HG02798 (cell line): ENCODE measurements around the gene CCDC144A.
"Not testable (repeated sequence)": the region's sequence is repeated elsewhere in the genome, so short reads cannot be mapped to it uniquely, and the experiment has no call there.

Experiments used
- ATAC-seq: cut with Tn5 transposase; IDR thresholded peaks from one replicate; pipeline ENCODE4 v1.9.1; 2021; ENCODE audit warnings: mild to moderate bottlenecking; ENCODE audit not compliant: unreplicated experiment, poor library complexity

CCDC144A gene

DNA sequence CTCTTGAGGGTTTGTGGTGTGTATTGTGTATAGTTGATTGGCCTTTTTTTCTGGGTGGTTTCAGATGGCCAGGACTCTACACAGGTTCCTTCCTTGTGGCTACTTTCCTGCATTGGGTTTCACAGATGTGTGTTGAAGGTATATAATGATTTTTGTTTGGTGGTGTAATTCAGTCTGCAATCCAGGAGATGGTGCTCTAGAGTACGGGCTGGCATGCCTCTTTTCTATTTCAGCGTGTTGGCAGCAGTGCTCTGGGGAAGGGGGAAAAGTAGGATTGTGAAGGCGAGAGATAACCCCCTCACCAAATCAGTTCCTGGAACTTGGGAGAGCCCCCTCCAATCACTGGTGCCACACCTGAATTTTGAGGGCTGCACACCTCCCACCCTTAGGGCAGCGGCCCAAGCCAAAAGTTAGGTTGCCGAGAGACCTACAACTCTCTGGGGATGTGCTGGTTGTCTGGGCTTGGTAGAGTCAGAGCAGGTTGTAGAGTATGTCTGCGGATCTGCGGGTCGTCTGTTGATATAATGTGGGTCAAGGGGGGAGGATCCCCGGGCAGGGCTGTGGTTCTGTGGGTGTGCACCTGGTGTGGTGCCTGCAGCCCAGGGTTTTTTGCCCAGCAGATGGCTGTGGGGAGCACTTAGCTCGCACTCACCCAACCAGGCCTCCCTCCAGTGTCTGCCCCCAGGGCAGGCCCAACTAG, 61.3 kb downstream of the CCDC144A start:
- ATAC-seq, result not testable (repeated sequence)

DNA sequence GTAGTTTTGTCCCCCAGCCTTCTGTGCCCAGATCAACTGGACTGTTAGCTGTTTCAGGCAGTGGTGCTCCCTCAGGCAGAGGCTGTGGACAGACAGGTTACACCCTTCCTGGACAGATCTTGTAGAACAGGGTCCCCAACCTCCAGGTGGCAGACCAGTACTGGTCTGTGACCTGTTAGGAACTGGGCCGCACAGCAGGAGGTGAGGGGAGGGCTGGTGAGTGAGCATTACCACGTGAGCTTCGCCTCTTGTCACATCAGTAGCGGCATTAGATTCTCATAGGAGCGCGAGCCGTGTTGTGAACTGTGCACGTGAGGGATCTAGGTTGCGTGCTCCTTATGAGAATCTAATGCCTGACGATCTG, 61.9 kb downstream of the CCDC144A start:
- ATAC-seq, result not testable (repeated sequence)

DNA sequence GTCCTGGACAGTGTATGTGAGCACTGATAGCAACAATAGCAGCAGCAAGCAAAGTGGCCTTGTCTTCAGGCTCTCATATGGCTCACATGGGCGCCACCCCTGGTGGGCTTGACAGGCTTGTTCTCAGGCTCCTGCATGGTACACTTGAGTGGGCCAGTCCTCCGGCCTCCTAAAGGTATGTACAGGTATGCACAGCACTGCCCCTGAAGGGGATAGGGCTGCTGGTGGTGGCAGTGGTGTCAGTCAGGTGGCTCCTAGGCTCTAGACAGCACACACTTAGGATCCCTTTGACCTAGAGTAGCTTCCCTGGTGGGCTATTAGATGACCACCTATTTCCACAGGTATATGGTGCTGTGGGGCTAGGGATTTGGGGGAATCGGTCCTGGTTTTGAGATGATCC, 67.5 kb downstream of the CCDC144A start:
- not testable (repeated sequence) for ATAC-seq

DNA sequence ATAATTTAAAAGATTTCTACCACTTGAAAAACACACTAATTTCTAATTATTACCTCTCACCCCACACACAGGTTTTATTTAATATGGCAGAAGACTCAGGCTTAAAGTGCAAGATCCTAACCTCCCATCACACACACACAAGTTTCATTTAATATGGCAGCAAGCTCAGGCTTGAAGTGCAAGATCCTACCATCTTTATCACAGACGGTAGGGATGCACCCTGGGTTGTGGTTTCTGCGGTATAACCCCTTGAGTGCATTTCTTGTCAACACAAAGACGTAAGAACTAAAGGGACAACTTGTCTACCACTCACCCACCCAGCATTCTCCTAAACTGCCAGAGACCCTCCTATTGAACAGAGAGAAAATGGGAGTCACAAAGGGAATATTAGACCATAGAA, 68.1 kb downstream of the CCDC144A start:
- not testable (repeated sequence) for ATAC-seq

DNA sequence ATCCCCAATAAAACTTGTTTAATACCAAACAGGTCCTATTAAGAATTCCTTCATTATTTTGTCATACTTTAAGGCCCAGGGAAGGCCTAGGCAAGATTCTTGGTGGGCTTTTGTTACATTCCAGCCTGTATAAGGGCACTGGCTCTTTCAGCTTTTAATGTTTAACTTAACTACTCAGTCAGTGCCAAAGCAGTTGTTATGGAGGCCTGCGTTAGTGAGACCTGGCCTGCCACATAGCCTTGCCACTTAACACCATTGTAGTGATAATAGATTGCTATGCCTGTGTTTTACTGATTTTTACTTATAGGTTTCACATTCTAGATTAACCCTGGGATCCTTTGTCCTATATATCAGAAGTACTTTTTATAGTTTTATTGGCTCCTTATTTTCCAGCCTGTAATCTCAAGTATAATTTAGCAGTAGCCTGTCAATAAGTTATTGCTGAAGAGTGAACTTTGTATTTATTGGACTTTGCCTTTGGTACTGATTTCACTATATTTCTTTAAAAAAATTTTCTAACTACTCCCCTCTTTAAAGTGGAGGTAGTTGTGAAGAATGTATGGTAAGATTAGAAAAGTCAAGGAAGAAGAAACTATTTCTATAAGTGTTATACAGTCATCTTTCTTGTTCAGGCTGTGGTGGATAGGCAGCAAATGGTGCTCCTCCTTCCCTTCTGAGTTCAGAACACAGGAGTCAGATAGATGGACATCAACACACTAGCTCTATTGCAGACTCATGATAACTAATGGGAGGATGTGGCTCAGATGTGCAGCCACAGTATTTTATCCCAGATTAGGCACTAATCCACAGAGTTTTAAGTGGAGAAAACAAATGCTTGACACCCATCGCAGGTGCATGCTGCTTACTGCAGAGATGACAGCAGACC, 78.5 kb downstream of the CCDC144A start:
- ATAC-seq, result not testable (repeated sequence)

DNA sequence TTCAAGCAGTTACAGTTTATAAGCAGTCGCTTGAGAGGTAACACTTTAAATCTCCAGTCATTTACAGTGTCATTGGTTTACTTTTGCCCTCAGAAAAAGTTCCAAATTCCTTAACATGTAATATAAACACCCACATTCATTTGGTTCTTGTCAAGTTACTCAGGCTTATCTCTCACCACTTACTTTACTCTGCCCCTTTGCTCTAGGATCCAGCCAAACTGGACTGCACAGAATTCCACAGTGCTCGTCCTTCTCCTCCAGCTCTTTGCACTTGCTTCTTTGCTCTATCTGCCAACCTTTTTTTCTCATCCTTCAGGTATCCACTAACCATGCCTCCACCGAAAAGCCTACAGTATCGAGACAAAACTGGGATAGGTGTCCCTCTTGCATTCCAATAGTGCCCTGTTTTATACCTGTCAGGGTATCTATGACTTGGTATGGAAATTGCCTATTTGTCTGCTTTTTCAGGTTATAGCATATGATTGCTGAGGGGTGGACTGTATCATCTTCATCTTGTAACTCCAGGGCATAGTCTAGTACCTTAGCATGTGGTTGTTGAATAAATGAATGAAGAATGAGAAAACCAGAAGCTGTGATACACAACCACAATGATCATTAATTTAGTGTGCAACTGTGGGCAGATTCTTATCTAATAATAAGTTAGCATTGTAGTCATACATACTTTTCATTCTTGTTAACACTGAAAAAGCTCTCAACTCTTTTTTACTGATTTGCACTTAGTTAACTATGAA, 82.5 kb downstream of the CCDC144A start:
- not testable (repeated sequence) for ATAC-seq

DNA sequence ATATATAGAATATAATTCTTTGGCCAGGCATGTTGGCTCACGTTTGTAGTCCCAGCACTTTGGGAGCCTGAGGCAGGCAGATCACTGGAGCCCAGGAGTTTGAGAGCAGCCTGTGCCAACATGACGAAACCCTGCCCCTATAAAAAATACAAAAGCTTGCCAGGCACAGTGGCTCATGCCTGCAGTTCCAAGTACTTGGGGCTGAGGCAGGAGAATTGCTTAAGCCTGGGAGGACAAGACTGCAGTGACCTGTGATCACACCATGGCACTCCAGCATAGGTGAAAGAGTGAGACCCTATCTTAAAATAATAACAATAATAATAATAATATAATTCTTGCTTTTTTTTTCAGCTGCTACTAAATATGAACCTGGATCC, 83.1 kb downstream of the CCDC144A start:
- not testable (repeated sequence) for ATAC-seq

DNA sequence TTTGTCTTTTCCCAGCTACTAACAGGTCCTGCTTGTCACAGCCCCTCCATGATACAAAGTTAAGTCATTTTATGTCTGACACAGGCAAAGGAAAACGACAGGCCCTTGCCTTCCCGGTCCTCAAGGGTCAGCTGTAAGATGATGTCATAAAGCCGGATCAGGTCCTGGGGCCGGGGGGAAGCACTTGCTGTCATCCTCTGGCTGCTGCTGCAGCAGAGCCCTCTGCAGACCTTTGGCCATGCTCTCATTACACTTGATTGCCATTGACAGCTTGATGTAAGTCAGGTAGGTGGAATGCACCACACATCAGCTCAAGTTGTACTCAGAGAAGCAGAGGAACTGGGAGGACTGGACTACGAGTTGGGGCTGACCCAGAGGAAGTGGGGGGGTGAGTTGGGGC, 97.8 kb downstream of the CCDC144A start:
- ATAC-seq, result not testable (repeated sequence)

DNA sequence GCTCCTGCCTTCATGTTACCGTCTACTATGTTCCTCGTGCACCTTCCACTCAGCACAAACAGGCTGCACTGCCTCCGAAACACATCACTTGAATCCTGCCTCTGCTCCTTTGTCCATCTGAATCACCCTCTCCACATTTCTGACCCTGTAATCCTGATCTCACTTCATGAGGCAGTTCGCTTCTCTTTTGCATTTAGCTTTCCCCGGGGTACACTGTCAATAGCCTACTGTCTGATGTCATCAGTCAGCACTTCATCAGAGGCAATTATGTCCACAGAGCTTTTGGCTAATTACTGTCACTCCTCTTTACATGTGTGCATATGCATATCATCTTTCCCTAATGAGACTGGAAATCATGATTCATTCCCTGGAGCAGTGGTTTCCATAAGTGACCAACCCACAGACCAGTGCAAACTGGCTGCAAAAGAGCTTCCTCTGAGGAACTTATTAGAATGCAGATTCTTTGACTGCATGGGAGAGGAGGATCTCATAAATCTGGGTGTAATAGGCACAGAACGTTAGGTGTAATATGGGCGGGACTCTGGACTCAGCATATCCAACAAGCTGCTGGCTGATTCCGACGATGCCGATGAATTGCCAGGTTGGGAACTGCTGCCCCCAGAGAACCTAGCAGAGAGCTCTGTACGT, 99.0 kb downstream of the CCDC144A start:
- ATAC-seq, result not testable (repeated sequence)

DNA sequence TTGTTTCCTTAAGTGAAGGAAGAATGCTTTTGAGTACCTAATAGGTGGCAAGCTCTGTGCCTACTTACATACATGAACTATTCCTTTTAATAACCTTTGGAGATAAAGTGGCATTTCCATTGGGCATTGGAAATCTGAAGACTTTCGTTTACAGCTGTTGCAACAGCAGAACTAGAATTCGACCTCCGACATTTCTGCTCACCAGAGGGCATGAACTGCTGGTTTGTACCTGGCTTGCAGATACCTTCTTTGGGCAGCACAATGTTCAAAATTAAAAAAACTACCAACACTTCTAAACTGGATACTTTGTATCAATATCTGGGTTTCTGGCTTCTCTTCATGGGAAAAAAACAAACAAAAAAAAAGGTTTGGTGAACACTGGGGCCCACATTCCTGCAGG, 99.6 kb downstream of the CCDC144A start:
- ATAC-seq, result not testable (repeated sequence)

DNA sequence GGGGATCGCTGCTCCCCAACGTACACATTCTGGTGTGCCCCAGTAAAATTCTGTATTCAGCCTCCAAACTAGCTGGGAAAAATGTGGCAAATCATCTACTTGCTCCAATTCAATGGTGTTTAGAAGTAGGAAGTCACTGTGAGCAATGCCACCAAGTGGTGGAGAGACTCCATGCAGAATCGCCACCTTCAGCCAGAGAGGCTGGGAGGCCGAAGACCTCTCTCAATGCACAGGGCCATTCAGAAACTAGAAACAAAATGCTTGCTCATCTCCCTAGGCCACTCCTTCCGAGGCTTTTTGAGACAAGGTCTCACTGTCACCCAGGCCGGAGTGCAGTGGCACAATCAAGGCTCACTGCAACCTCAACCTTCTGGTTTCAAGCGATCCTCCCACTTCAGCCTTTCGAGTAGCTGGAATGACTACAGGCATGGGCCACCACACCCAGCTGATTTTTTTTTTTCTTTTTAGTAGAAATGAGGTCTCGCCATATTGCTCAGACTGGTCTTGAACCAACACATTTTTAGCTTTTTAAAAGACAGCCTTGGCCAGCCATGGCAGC, 100.4 kb downstream of the CCDC144A start:
- ATAC-seq, result not testable (repeated sequence)

DNA sequence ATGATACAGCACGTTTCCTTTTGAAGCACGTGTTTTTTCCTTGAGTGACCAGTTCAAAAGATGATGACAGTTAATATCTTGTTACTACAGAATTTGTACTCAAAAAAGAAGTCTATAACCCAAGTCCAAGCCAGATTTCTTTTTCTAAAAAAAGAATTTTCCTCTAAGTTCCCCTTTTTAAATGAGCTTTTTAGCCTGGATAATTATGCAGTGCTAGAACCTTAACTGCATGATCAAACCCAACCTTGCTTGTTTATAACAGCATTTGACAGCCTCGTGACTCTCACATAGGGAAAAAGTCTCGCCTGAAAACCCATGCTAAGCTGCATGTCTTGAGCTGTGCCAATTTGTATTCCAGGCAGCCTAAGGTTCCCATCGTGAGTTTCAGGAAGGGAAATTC, 104.2 kb downstream of the CCDC144A start:
- ATAC-seq, result not testable (repeated sequence)

DNA sequence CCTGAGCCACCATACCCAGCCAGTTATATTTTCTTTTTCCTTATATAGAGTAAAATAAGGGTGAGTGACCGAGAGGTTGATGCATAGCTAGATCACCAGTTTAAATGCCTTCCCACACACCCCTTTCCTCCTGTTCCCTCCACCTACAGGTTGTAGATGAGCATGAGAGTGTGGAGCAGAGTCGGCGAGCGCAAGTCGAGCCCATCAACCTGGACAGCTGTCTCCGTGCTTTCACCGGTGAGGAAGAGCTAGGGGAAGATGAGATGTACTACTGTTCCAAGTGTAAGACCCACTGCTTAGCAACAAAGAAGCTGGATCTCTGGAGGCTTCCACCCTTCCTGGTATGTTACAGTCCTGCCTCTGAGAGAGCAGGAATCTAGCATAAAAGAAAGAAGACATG, 105.9 kb downstream of the CCDC144A start:
- ATAC-seq, result not testable (repeated sequence)

DNA sequence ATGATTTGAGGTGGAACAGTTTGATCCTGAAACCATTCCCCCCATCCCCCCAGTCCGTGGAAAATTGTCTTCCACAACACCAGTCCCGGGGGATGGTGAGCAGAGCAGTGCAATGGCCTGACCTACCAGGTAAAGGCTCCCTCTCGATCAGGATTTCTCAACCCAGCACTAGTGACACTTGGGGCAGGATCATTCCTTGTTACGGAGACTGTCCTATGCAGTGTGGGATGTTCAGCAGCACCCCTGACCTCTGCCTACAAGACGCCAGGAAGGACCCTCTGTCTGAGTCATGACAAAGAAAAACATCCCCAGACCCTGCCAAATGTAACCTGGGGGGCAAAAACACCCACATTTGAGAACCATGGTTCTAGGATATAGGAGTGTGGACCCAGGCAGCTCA, 114.8 kb downstream of the CCDC144A start:
- not testable (repeated sequence) for ATAC-seq

DNA sequence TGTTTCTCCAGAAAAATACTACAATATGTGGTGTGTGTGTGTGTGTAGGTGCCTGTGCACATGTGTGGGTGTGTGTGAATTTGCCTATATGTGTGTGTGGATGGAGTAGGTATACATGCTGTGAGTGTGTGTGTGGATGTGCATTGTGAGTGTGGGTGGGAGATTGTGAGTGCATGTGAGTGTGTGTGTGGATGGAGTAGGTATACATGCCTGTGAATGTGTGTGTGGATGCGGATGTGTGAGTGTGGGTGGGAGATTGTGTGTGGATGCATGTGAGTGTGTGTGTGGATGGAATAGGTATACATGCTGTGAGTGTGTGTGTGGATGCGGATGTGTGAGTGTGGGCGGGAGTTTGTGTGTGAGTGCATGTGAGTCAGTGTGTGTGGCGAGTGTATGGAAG, 116.6 kb downstream of the CCDC144A start:
- not testable (repeated sequence) for ATAC-seq

DNA sequence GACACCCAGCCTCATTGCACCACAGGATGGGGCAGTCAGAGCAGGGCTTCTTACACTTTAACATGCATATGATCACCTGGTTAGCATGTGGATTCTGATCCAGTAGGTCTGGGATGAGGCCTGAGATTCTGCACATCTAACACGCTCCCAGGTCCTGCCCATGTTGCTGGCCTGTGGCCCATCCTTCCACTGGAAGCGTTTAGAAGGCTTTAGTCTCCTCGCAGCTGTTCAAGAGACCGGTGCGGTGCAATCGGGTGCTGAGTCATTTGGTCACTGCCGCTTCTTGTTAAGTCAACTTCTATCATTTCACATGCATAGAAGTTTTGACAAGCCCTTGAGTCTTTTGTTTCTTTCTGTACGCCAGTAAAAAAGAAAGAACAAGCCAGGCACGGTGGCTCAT, 117.6 kb downstream of the CCDC144A start:
- not testable (repeated sequence) for ATAC-seq

DNA sequence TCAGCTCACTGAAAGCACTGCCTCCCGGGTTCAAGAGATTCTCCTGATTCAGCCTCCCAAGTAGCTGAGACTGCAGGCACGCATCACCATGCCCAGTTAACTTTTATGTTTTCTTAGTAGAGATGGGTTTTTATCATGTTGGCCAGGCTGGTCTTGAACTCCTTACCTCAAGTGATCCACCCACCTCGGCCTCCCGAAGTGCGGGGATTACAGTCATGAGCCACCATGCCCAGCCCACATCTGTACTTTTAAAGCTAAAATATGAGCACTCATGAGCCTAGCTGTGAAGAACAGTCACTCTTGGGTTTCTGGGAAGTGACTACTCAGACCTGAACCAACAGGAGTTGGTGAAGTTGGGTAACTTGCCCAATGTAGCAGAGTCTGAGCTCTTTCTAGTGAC, 120.2 kb downstream of the CCDC144A start:
- ATAC-seq, result not testable (repeated sequence)

DNA sequence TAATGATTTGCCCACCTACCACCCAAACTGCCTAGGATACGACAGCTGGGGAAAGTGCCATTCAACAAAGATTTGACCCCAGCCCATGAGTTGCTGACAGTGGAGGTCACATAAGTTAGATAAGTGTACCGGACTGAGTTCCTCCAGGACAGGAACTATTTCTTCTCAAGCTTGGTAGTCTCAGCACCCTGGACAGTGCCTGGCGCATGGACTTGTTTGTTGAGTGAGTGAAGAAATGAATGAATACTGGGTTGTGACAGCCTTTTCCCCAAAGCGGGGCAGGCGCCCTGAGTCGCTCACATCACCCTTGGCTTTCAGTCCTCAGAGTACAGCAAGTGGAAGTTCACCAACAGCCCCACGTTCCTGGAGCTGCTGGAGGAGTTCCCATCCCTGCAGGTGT, 122.1 kb downstream of the CCDC144A start:
- not testable (repeated sequence) for ATAC-seq

DNA sequence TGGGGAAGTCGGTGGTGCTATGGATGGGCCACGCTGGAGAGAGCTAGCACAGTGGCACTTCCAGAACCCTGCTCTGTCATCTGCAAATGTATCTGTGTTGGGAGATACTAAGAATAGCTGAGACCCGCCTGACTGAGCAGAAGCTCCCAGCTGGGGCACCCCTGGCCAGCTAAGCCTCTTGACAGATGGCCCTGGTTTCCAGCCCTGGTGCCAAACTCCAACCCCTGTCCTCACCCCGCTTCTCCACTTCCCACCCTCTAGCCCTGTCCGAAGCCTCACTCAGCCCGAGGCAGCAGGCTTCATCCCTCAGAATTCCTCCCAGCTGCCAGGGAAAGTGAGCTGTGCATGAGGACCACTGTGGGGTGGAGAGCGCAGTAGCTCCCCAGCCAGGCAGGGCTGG, 124.4 kb downstream of the CCDC144A start:
- ATAC-seq, result no peak

DNA sequence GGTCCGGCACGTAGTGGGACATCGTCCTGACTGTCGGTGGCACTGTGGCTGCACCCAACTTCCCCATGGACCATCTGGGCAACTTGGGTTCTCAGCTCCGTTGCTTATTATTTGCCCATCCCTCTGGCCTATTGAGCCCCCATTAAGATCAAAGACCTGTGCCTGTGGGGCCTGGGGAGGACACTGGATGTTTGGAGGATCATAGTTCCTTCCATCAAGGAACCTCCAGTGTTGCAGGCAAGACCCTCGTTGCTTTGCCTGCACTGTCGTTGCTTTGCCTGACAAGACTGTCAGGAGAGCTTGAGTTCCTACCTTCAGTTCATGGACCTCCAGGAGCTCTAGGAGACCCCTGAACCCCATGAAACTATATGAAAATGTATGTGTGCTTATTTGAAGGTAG, 127.2 kb downstream of the CCDC144A start:
- ATAC-seq, result no peak
